HepG2 (cell line): Measurements from ENCODE around the gene ELMOD3.

Experiments
- EP300 ChIP-seq, 3 experiments: sonication (generic) in 1 of 3; formaldehyde crosslinking in 1 of 3; IDR thresholded peaks; 2 replicates each; pipeline versions ENCODE4 v1.5.1 to v1.6.1; 2011 to 2020; ENCODE audit warnings: low read depth in 2 of 3, low read length in 2 of 3, borderline replicate concordance in 1 of 3, improper control_type of control experiment in 1 of 3, mild to moderate bottlenecking in 1 of 3, missing genetic modification reagents in 1 of 3, moderate library complexity in 1 of 3
- FOXA1 ChIP-seq, 2 experiments: fragments of 450-650 bp in 1 of 2; sonication (generic) in 1 of 2; formaldehyde crosslinking in 1 of 2; IDR thresholded peaks; 2 replicates each; pipeline versions ENCODE4 v1.4.0 to v1.6.1; 2016 to 2020; ENCODE audit warnings: missing genetic modification reagents in 1 of 2
- NBN ChIP-seq: fragments of 450-650 bp; conservative IDR thresholded peaks from 2 replicates; pipeline ENCODE4 v1.6.1; 2017
- ZNF556 ChIP-seq: sonication (generic); formaldehyde crosslinking; IDR thresholded peaks from 2 replicates; pipeline ENCODE4 v1.4.0; 2020; ENCODE audit warnings: mild to moderate bottlenecking, missing genetic modification reagents, borderline replicate concordance
- TF ChIP-seq, protein P1 (sequence below): sonication (generic); formaldehyde crosslinking; IDR thresholded peaks from 2 replicates; pipeline ENCODE4 v1.8.0; 2022; ENCODE audit warnings: missing genetic modification reagents, mild to moderate bottlenecking, borderline replicate concordance
- TF ChIP-seq, protein P2 (sequence below): sonication (generic); formaldehyde crosslinking; conservative IDR thresholded peaks from 2 replicates; pipeline ENCODE4 v1.4.0; 2020; ENCODE audit warnings: missing genetic modification reagents
- TF ChIP-seq, protein P3 (sequence below): sonication (generic); formaldehyde crosslinking; IDR thresholded peaks from 2 replicates; pipeline ENCODE4 v1.4.0; 2020; ENCODE audit warnings: missing genetic modification reagents
- TF ChIP-seq, protein P4 (sequence below): sonication (generic); formaldehyde crosslinking; IDR thresholded peaks from 2 replicates; pipeline ENCODE4 v1.5.0; 2020; ENCODE audit warnings: mild to moderate bottlenecking, missing genetic modification reagents, moderate library complexity

DNA sequence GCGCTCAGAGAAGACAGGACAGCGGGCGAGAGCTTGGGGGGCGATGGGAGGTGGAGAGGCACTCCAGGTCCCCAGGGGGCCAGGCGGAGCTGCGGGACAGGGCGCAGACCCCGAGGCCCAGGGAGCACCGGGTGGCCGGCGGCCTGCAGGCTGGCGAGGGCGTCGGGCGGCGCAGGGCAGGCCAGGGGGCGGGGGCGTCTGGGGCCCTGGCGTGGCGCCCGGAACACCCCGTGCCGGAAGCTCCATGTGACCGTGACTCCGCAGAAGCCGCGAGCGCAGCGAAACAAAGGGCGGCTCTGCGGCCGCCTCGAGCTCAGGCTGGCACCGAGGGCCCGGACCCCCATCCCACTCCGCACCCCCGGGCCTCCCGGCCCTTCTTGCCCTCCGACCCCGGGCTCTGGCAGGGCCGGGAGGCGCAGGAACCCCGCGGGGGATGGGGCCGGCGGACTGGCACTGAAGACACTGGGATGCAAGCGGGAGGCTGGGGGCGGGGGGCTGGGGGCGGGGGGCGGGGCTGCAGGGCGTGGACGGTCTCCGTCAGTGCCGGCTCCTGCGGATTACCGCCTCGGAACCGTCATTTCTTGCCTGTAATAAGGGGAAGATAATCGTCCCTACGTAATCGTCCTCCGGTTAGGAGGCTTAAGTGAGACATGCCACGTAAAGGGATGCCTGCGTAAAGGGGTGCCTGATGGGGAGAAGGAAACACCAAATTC, 83.1 kb downstream of the ELMOD3 start:
- TF ChIP-seq EP300 (IDR thresholded peaks at IDR 0.05; ENCODE audit: low read depth in 2 of 2, low read length in 2 of 2): no peak
- TF ChIP-seq EP300 (CRISPR knock-in tag; IDR thresholded peaks at IDR 0.05; ENCODE audit: borderline replicate concordance): no peak
- TF ChIP-seq, protein P1, sequence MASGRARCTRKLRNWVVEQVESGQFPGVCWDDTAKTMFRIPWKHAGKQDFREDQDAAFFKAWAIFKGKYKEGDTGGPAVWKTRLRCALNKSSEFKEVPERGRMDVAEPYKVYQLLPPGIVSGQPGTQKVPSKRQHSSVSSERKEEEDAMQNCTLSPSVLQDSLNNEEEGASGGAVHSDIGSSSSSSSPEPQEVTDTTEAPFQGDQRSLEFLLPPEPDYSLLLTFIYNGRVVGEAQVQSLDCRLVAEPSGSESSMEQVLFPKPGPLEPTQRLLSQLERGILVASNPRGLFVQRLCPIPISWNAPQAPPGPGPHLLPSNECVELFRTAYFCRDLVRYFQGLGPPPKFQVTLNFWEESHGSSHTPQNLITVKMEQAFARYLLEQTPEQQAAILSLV: no peak
- TF ChIP-seq ZNF556 (CRISPR knock-in tag): no peak
- TF ChIP-seq, protein P2, sequence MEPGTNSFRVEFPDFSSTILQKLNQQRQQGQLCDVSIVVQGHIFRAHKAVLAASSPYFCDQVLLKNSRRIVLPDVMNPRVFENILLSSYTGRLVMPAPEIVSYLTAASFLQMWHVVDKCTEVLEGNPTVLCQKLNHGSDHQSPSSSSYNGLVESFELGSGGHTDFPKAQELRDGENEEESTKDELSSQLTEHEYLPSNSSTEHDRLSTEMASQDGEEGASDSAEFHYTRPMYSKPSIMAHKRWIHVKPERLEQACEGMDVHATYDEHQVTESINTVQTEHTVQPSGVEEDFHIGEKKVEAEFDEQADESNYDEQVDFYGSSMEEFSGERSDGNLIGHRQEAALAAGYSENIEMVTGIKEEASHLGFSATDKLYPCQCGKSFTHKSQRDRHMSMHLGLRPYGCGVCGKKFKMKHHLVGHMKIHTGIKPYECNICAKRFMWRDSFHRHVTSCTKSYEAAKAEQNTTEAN (CRISPR knock-in tag): no peak
- TF ChIP-seq NBN: no peak
- TF ChIP-seq FOXA1 (IDR thresholded peaks at IDR 0.05): no peak
- TF ChIP-seq FOXA1 (CRISPR knock-in tag; IDR thresholded peaks at IDR 0.05): no peak
- TF ChIP-seq, protein P3, sequence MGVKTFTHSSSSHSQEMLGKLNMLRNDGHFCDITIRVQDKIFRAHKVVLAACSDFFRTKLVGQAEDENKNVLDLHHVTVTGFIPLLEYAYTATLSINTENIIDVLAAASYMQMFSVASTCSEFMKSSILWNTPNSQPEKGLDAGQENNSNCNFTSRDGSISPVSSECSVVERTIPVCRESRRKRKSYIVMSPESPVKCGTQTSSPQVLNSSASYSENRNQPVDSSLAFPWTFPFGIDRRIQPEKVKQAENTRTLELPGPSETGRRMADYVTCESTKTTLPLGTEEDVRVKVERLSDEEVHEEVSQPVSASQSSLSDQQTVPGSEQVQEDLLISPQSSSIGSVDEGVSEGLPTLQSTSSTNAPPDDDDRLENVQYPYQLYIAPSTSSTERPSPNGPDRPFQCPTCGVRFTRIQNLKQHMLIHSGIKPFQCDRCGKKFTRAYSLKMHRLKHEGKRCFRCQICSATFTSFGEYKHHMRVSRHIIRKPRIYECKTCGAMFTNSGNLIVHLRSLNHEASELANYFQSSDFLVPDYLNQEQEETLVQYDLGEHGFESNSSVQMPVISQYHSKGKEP (CRISPR knock-in tag): no peak
- TF ChIP-seq, protein P4, sequence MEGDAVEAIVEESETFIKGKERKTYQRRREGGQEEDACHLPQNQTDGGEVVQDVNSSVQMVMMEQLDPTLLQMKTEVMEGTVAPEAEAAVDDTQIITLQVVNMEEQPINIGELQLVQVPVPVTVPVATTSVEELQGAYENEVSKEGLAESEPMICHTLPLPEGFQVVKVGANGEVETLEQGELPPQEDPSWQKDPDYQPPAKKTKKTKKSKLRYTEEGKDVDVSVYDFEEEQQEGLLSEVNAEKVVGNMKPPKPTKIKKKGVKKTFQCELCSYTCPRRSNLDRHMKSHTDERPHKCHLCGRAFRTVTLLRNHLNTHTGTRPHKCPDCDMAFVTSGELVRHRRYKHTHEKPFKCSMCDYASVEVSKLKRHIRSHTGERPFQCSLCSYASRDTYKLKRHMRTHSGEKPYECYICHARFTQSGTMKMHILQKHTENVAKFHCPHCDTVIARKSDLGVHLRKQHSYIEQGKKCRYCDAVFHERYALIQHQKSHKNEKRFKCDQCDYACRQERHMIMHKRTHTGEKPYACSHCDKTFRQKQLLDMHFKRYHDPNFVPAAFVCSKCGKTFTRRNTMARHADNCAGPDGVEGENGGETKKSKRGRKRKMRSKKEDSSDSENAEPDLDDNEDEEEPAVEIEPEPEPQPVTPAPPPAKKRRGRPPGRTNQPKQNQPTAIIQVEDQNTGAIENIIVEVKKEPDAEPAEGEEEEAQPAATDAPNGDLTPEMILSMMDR (CRISPR knock-in tag): no peak
